NCI-H510A treated with DMSO at 0.1 percent for 48 hours (cell line): ENCODE results near the gene BCAN.

ENCODE experiments used
- DNase-seq: peaks from one replicate; lab custom pipeline; 2025; lab: John Stamatoyannopoulos, UW

Gene BCAN

DNA sequence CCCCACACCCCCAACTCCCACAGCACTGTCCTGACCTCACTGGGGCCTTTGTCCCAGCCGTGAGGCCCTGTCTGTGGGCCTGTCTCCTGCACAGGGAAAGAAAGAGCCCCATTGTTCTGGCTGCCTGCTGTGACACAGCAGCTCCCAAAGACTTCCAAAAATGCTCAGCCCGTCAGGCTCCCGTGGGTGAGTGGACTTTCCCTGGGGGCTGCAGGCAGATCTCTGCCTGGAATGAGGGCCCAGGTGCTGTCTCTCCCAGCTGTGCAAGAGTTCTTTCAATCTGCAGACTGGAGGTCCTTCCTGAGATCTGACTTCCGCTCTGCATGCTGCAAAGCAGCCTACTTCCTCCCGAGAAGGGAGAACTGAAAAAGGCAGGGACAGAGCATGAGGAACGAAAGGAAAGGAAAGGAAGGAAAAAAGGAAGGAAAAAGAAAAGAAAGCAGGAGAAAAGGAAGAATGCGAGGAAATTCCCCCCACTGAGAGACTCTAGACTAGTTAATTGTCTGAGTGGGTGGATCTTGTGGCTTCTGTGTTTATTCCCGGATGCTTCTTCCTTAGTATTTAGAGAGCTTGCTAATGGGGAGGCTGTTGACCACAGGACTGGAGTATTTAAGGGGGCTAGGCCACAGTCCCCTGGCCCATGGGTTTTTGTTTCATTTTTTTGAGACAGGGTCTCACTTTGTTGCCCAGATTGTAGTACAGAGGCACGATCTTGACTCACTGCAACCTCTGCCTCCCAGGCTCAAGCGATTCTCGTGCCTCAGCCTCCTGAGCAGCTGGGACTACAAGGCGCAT, 20.3 kb downstream of the BCAN start:
- DNase-seq, result no peak

DNA sequence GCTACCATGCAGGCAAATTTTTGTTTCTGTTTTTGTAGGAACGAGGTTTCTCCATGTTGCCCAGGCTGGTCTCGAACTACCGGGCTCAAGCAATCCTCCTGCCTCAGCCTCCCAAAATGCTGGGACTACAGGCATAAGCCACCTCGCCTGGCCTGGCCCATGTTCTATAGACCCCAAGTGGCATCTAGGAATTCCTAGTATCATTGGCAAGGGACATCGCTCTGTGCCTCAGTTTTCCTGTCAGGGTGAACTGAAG, 20.8 kb downstream of the BCAN start:
- DNase-seq, result no peak

DNA sequence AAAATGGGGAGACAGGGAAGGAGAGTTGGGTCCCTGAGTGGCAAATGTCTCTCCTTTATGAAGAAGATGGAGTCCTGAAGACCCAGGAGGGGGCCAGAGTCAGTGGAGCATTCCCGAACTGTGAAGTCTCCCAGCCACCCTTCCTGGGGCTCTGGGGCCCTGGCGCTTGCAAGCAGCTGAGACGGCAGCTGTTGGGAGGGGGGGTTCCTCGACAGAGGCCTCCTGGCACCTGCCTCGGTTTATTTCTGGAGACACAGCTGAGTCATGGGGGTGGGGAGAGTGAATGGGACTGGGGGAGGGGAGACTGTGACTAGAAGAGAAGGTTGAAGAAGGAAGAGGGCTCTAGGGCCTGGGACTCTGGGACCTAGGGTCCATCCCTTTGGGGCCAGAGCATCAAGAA, 21.3 kb downstream of the BCAN start:
- DNase-seq, result no peak

DNA sequence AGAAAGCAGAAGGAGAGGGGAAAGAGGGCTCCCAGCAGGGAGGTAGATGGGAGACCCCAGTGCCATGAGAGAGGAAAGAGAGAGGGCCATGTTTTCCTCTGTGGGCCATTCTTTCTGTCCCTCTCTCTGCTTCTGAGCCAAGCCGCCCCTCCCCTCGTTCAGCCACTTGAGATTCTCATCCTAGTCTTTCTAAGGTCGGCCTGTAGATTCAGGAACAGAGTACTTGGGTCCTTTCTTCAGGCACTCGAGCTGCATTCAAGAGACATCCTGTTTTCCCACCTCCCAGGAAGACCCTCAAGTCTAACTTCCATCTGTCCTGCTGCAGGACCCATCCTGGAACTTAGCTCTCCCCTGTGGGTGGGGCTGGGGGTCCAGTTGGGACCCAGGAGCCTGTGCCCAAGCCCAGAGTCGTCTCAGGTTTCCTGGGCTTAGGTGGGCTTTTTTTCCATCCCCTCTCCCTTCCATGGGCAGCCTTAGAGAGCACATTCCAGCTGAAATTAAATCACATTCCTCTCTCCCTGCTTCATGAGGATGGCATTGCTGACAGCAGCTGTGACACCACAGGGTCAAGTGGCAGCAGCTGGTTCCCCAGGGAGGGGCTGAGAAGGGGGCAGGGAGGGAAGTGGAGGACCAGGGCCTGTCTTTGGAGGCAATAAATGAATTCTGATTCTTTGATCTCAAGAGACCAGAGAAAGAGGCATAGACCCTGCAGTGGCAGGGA, 22.3 kb downstream of the BCAN start:
- DNase-seq, result peak; percentile 55

DNA sequence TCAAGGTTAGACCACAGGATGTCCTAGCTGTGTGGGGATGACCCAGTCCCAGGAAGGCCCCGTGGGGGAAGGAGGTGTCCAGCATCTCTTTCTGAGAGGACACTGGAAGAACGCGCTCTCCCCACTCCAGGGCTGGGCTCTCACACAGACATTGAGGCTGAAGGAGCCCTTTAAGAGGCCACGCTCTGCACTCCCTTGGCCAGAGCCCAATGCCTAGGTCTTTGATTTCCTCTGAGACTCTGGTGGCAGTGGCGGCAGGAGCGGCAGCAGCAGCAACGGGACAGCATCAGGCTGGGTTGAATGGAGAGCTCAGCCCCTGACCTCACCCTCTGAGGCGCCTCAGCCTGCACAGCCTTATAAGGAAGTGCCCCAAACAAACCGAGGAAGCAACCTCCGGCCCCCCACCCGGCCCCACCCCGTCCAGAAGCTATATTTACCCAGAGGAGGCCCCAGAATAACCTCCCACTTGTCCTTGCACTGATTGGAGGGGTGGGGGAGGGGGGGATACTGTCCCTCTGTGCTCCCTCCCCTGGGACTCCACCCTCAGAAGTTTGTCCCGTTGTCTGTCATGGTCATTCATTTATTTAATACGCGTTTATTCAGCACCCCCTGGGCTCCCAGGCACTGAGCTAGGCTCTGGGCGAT, 23.0 kb downstream of the BCAN start:
- peak; percentile 55 for DNase-seq

DNA sequence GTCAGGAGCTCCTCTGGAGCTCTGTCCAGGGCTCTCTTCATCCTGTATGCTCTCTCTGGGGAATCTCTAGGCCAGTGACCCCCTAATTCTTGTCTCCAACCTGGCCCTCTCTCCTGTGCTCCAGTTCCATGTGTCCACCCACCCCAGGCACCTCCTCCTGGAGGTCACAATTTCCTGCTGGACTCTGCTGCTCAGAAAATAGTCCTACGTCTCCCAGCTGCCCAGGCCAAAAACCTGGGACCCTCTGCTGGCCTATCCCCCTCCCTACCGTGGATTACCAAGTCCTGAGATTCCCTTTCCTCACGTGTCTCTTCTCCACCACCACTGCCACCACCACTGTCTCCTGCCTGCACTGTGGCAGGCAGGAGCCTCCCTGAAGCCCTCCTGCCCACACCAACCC, 23.6 kb downstream of the BCAN start:
- no peak for DNase-seq

DNA sequence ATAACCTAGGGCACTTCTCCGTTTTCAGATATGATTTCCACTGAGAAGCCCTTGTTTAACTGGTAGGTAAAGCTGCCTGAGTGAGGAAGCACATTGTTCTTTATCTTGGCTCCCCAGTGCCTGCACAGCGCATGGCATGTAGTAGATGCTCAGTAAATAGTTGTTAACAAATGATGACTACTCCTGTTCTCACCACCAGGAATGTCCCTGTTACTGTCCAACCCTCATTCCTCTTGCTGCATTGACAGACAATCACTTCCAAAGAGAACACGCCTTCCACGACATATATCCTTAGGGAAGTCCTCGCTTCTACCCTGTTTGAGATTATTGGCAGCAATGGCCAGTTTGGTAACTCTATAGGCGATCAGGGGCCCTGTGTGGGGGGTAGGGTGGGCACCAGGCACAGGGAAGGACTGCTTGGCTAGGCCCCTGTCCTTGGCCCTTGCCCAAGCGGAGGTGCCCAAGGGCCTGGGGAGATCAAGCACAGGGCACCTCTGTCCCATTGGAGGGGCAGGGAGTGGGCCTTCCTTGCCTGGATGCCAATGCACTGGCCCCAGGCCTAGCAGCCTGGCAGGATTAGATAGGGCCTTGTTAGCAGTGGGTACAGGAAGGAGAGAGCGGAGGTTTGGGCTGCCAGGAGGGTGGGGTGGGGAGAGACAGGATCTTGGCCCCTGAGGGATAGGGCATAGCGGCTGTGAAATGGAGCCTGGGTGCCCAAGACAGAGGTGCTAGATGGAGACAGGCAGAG, 25.1 kb downstream of the BCAN start:
- DNase-seq, result no peak

DNA sequence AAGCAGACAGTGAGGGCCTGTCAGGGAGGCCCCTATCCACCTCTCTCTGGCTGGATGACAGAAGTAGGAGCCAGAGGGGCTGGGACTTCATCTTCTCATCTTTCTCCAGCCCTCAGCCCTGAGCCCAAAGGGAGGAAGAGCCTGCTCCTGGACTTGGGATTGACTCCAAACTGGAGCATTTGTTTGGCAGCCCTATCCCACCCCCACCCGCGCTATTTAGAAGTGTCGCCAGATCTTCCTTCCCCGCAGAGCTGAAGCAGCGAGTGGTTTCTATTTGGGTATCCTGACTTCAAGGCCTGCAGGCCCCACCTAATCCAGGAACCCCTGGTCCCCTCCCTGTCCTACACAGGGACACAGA, 25.7 kb downstream of the BCAN start:
- no peak for DNase-seq

DNA sequence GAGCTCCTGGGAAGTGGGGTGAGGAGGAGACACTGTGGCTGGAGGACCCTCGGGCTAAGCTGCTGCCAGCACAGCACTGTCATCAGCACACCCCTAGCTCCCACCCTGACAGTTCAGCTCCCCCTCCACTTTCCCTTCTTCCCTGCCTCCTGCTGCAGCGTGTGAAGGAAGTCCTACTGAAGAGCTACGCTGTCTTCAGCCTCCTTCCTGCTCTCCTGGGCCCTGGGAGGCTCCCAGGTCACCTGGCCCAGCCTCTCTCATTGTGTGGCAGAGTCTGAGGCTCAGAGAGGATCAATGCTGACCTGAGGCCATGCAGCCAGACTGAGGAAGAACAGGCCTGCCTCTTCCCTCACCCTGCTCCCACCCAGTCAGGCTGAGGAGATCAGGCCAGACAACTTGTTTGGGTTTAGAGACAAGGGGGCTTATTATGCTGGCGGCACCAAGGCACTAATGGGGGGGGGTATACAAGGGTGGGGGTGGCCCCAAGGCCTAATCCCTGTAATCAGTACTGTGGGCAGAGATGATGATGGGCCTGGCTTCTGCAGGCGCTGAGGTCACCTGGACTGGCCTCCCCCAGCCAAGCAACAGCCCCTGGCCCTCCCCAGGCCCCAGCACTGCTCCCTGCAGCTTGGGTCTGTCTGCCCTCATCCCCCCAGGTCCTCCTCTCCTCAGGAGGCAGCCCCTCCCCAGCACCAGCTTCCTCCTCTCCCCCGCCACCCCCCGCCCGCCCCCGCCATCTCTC, 26.2 kb downstream of the BCAN start:
- DNase-seq, result no peak

DNA sequence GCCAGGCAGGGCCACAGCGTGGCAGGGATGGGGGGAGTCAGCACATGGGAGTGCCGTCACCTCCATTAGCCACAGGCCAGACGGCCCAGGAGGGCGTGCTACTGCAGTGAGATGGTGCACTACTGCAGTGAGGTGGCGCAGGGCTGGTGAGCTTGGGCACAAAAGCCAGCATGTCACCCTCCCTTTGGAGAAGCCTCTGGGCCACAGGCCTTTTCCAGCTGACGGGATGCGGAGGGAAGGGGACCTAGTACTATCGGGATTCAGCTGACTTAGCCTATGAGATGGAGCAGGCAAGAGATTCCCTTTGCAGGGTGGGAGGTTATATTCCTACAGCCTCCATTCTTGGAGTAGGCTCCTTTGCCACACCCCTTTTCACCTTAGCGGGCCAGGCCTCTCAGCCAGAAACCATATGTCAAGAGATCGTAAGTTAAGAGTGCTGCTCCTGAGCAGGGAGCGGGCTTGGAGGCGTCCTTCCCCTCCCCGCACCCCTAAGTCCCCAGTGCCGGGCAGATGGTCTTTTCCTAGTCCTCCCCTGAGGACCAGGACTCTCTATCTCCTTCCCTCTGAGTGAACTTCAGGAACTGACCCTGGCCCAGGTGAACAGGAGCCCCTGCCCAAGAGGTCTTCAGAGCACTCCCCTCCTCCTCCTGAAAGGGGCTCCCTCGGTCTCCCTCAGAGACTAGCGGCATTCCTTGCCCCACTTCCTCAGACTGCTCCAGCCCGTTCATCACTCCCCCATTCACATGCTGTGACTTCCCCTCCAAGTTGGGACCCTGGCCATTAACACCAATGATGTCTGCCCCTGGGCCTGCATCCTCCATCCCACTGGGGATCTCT, 27.1 kb downstream of the BCAN start:
- no peak for DNase-seq

DNA sequence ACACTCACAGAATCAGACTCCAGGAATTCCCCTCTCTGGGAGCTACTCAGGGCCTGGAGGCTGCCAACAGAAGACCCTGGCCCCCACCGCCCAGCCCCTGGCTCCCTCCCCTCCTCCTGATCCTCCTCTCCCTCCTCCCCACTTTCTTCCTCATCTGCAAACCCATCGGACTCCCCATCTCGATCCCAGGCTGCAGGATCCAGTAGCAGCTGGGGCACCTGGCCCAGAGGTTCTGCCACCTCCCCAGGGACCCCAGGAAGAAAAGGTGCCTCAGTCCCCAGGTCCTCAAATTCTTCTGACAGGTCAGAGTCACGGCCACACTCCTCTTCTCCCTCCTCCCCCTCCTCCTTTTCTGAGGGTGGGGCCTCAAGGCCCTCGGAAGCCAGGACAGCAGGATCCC, 27.9 kb downstream of the BCAN start:
- no peak for DNase-seq

DNA sequence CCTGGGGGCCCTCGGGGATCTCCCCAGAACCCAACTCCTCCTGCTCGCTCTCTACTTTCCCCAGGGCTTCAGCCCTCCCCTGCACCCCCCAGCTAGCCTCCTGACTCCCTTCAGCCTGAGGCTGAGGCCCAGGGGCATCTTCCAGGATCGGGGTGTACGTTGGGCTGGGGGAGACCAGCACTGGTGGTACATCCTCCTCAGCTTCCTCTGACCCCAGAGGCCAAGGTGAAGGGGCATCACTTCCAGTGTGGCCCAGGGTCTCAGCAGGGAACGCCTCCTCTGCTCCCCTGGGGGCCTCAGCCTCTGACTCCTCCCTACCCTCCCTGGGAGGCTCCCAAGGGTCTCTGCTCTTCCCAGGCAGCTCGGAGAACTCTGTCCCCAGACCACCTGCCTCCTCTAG, 28.4 kb downstream of the BCAN start:
- DNase-seq, result no peak

DNA sequence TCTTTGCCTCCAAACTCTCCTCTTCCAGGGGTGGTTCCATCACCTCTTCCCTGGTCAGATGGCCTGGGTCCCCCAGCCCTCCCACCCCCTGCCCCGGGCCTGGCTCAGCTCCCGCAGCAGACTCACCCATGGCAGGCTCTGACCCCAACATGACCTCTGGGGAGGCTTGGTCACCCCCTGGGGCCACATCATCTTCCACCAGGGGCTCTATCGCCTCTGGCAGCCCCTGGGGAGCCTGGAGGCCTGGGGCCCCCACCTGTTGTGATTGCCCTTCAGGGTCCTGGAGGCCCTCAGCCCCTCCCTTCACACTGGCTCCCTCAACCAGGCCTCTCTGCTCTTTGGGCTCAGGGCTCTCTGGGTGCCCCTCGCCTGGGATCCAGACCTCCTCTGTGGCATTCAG, 28.9 kb downstream of the BCAN start:
- DNase-seq, result no peak

DNA sequence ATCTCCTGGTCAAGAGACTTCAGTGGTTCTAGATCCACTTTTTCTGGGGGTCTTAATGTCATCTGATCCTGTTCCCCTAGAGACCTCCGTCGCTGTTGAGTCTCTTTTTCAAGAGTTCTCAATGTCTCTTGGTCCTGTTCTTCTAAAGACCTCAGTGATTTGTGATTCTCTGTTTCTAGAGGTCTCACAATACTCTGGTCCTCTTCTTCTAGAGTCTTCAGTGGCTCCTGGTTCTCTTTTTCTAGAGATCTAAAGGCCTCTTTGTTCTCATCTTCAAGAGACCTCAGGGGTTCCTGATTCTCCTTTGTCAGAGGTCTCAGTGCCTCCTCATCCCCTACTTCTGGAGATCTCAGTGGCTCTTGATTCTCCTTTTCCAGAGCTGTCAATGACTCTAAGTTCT, 29.9 kb downstream of the BCAN start:
- no peak for DNase-seq

DNA sequence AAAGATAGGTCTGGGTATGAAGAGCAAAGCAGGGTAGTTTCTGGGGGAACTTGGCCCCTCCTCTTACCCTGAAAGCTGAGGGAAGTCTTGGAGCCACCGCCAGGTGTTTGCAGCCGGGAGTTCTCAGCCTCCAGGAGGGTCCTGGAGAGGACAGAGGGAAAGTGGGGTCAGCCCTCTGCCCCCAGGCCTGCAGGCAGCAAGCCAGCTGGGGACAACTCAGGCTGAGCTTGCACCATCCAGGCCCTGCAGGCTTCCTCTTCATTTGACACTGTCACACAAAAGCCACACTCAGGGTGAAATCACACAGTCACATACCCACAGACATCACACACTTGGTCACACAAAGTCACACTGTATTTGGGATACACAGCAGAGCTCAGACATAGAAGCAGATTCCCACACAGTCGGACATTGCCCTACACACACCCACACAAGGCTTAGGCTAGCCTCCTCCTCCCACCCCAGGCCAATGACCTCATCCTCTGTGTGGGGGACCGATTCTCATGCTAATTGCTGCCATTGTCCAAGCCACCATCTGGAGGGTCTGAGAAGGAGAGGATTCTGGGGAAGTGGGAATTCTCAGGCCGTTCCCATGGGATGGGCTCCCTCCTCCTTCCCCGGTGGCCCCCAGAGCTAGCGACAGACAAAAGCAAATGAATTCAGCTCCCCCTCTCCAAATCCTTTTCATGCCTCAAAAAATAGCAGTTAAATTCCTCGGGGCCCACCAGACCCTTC, 31.6 kb downstream of the BCAN start:
- no peak for DNase-seq

DNA sequence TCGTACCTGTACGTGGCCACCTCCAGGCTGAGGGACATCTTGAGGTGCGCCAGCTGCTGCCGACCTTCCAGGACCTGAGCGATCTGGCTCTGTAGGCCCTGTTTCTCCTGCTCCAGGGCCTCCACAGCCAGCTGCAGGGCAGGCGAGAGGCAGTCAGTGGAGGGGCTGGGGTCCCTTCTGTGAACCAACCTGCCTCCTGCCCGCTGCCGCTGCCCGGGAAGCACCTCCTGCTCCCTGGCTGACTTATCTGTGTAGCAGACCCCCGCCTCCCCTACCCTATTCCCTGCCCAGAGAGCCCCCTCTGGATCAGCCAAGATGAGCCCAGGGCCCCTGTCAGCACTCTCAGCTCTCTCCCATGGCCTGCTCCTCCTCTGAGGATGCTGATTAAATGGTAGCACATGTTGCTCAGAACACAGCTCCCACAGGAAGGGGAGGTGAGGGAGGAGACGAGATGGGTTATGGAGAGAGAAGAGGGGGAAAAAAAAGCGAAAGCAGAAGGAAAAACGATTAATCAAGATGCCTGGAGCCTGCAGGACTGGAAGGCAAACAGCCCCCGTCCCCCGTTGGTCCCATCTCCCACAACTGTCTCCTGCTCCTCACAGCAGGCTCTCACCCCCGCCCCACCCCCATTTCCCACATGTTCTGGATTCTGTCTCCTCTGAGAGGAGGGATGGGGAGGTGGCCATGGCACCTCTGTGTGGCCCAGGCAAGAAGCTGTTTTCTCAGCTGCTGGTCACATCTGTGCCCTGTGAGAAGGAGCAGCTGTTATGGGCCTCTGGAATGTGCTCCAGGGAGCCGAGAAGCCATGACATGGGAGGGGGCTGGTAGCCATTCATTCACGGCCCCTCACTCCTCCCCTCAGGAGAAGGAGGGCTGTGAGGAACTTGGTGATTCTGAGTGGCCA, 33.5 kb downstream of the BCAN start:
- DNase-seq, result no peak

DNA sequence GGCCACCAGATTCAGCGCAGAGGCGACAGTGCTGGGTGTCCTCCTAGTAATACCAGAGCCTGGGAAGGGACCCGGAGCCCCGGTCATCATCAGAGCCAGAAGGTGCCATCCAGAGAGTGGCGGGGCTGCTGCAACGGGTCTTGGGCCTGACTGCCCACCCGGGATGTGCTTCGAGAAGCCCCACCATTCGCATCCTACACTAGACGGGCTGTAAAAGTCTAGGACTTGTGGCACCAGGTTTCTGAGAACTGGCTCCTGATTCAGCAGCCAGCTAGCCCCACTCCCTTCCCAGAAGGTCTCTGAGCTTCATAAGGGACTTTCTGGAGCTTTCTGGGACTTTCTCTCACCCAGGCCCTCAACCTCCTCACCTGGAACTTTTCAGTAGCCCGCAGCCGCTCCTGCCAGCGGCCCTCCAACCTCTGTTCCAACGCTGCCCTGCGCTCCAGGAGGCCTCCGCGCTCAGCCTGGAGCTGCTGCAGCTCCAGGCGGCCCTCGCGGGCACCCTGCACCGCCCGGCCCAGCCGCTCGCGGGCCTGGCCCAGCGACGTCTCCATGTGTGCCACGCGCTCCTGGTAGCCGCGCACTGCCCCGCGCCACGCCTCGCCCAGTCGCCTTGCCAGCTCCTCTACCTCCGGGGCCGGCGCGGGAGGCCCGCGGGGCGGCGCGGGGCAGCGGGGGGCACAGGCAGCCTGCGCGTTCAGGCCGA, 34.4 kb downstream of the BCAN start:
- DNase-seq, result no peak

DNA sequence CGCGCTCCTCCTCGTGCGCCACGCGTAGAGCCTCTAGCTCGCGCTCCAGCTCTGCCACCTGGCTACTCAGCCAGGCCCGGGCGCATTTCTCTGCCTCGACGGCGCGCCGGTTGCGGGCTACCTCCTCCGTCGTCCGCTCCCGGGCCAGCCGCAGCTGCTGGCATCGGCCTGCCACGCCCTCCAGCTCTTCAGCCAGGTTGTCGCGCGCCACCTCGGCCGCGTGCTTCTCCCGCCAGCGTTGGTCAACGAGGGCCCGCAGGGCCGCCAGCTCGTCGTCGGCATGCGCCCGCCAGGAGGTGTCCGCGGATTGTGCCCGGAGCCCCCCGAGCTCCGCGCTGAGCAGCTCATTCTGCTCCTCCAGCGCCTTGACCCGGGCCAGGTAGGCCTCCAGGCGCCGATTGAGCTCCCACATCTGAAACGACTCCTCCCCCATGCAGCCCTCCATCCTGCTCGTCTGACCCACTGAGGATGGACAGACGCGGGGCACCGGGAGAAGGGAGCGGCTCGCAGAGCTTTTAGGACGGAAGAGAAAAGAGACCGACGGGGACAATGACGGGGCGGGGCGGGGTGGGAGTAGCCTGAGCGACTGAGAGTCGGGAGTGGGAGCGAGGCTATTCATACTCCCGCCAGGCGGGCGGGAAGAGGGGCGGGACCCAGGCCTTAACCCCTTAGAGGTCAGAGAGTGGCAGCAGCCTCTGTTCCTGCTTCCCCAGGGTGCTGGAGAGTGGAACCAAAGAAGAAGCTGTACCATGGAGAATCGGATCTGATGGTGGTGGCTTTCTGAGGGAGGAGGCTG, 35.1 kb downstream of the BCAN start, which contains the start of gene NES:
Gene NES, minus strand, starts transcription at position 588 of the 796 bp plus-strand sequence. Its CDS starts 143 bp downstream, at position 445.
- no peak for DNase-seq
